Aorta (tissue), 5 donors: ENCODE data around the gene STMN1. TPM values are rescaled to one million over a fixed set of nuclear protein-coding genes. Genes with fewer than 3 reads are reported as not detected.

ENCODE experiments used
- ATAC-seq: fragments of 200-7000 bp; cut with Tn5 transposase; one replicate; pipeline ENCODE4 v1.9.1; 2022; ENCODE audit warnings: moderate library complexity; ENCODE audit not compliant: low FRiP score
- DNase-seq, 2 donors: peaks; one replicate each; pipeline ENCODE4 v3.0.0-alpha.2; 2020
- H3K27ac ChIP-seq, 2 donors: one replicate each; pipeline ENCODE4 v1.5.1; 2013; ENCODE audit warnings: low read length in 2 of 2, mild to moderate bottlenecking in 2 of 2, moderate library complexity in 2 of 2, control low read depth in 1 of 2, inconsistent platforms in 1 of 2, low read depth in 1 of 2
- H3K27me3 ChIP-seq, 2 donors: one replicate each; pipeline ENCODE4 v1.6.1; 2013; ENCODE audit warnings: control low read depth in 1 of 2, low read length in 1 of 2, mild to moderate bottlenecking in 1 of 2, moderate library complexity in 1 of 2; ENCODE audit not compliant: insufficient read depth in 2 of 2, control insufficient read depth in 1 of 2
- H3K36me3 ChIP-seq, 2 donors: one replicate each; pipeline ENCODE4 v1.6.1; 2013; ENCODE audit warnings: control low read depth in 1 of 2, low read length in 1 of 2, mild to moderate bottlenecking in 1 of 2; ENCODE audit not compliant: insufficient read depth in 2 of 2, control insufficient read depth in 1 of 2
- H3K4me1 ChIP-seq, 2 donors: one replicate each; pipeline ENCODE4 v1.6.1; 2013; ENCODE audit warnings: low read length in 2 of 2, control low read depth in 1 of 2, mild to moderate bottlenecking in 1 of 2, moderate library complexity in 1 of 2; ENCODE audit not compliant: insufficient read depth in 2 of 2, control insufficient read depth in 1 of 2
- H3K4me3 ChIP-seq, 2 donors: one replicate each; pipeline ENCODE4 v1.5.1; 2013; ENCODE audit warnings: low read length in 2 of 2, control low read depth in 1 of 2, mild to moderate bottlenecking in 1 of 2
- H3K9me3 ChIP-seq: one replicate; pipeline ENCODE4 v1.6.1; 2013; ENCODE audit warnings: mild to moderate bottlenecking, low read length; ENCODE audit not compliant: control insufficient read depth
- WGBS, 2 donors: extraction: QIAGEN DNeasy Blood & Tissue Kit; methylation state at CpG; one replicate each; pipeline ENCODE4 v1.1.7; 2013; 5-methylcytosine and 5-hydroxymethylcytosine counted together
- intact Hi-C, 2 donors: fragments of 100-400 bp; cut with DNase I; formaldehyde crosslinking; loops; one replicate each; pipeline versions ENCODE4 v1.14.2 to v1.15.0; 2022
- polyA plus RNA-seq, 2 donors: library from polyadenylated mRNA; stranded (reverse); fragments of 200-250 nt; gene quantifications; one replicate each; pipeline ENCODE4 v1.2.3, GENCODE V29; 2013
- total RNA-seq, 2 donors: library from RNA; stranded (reverse); fragmentation: NEBNext Ultra II Directional; extraction: Animal tissue kit (Norgen Biotek cat#: 25700); gene quantifications; one replicate each; pipeline ENCODE4 v1.2.1, GENCODE V29; 2021
- donor health status: healthy with polysubstance abuse.
- donor health status: Bipolar disorder and iron deficiency.
- donor health status: DM: no; HTN: no; CAD: no.
- donor health status: DM: no; HTN: no; CAD: no.
- donor health status: DM: yes; HTN: yes; CAD: no.

The STMN1 gene
- total and polyA plus RNA-seq, 4 donors, result 28.2 to 56.1 (median 36.1) TPM

GRCh38 chr1:25877155-25877554 lies 29.1 kb downstream of the STMN1 start:
- WGBS, 2 donors, result 89 to 97% methylated on average over 2 of the region's 2 CpGs
- H3K27ac ChIP-seq, result no peak overlapping the region
- no peaks in the 10 kb centered on the region for H3K9me3 ChIP-seq
- no peaks in the 10 kb centered on the region for H3K4me1 ChIP-seq
- H3K36me3 ChIP-seq, result no peaks in the 10 kb centered on the region
- DNase-seq (no peak), ATAC-seq (no peak)
- H3K27me3 ChIP-seq, result no peaks in the 10 kb centered on the region
- intact Hi-C loops, result no loop called here
- H3K4me3 ChIP-seq, result no peak overlapping the region

GRCh38 chr1:25876693-25877077 lies 29.5 kb downstream of the STMN1 start:
- intact Hi-C loops, result no loop called here
- H3K27ac ChIP-seq, result no peak overlapping the region
- no peak for ATAC-seq

GRCh38 chr1:25875856-25876692 lies 30.1 kb downstream of the STMN1 start:
- no peaks in the 10 kb centered on the region for H3K4me1 ChIP-seq
- DNase-seq, result peak in 1 of 2 donors; percentile 87

More at GRCh38 chr1:25876693-25877077, 29.5 kb downstream of the STMN1 start:
- DNase-seq, result peak in 1 of 2 donors; percentile 0
- H3K4me1 ChIP-seq, result no peaks in the 10 kb centered on the region
- H3K27me3 ChIP-seq, result no peaks in the 10 kb centered on the region
- no peak overlapping the region for H3K4me3 ChIP-seq
- no peaks in the 10 kb centered on the region for H3K9me3 ChIP-seq
- 88% methylated on average over 2 of the region's 2 CpGs for WGBS, 2 donors
- no peaks in the 10 kb centered on the region for H3K36me3 ChIP-seq

GRCh38 chr1:25875154-25875855 lies 30.9 kb downstream of the STMN1 start, which contains the start of gene PAQR7:
Gene PAQR7 (minus strand): TSS chr1:25875708. CDS start chr1:25863839, 11,869 bp downstream.
- H3K4me1 ChIP-seq, result no peaks in the 10 kb centered on the region

More at GRCh38 chr1:25875856-25876692, 30.1 kb downstream of the STMN1 start:
- Histone ChIP-seq H3K4me3 (peak overlapping the region; percentile 54 to 73), H3K27me3 (no peaks in the 10 kb centered on the region), H3K27ac (peak overlapping the region in 1 of 2 donors; percentile 13), H3K9me3 (no peaks in the 10 kb centered on the region), H3K36me3 (no peaks in the 10 kb centered on the region)
- WGBS, 2 donors, result 22 to 23% methylated on average over 31 to 32 of the region's 32 CpGs
- intact Hi-C loops, result loop anchor here in 1 of 2 donors (1.0 kb wide), 1 partner anchor 16 kb away; no protein-coding TSS in a partner anchor
- ATAC-seq, result peak; percentile 72

GRCh38 chr1:25874635-25875153 lies 31.5 kb downstream of the STMN1 start:
- Histone ChIP-seq H3K27ac (no peak overlapping the region), H3K9me3 (no peaks in the 10 kb centered on the region), H3K36me3 (no peaks in the 10 kb centered on the region), H3K4me3 (peak overlapping the region in 1 of 2 donors; percentile 54), H3K4me1 (no peaks in the 10 kb centered on the region), H3K27me3 (no peaks in the 10 kb centered on the region)
- 24 to 37% methylated on average over 8 of the region's 8 CpGs for WGBS, 2 donors
- intact Hi-C loops, result loop anchor here in 1 of 2 donors (1.0 kb wide), 1 partner anchor 18 kb away; no protein-coding TSS in a partner anchor
- no peak for ATAC-seq
- peak; percentile 27 to 64 for DNase-seq

More at GRCh38 chr1:25875154-25875855, 30.9 kb downstream of the STMN1 start, which contains the start of gene PAQR7:
- Histone ChIP-seq H3K27ac (peak within 1 kb of the TSS in 1 of 2 donors; percentile 13), H3K27me3 (no peaks in the 10 kb centered on the region), H3K36me3 (no peaks in the 10 kb centered on the region), H3K9me3 (no peaks in the 10 kb centered on the region), H3K4me3 (peak within 1 kb of the TSS; percentile 54 to 73)
- ATAC-seq (peak; percentile 92), DNase-seq (peak; percentile 87 to 90)
- 0 to 1% methylated on average over 55 to 75 of the region's 75 CpGs for WGBS, 2 donors
- intact Hi-C loops, result loop anchor here in 1 of 2 donors (1.0 kb wide), 1 partner anchor 17 kb away; no protein-coding TSS in a partner anchor

- H3K27me3 ChIP-seq, result no peaks in the 10 kb centered on the region
- WGBS, 2 donors, result 94 to 96% methylated on average over 3 of the region's 3 CpGs
- no peaks in the 10 kb centered on the region for H3K9me3 ChIP-seq
- intact Hi-C loops, result no loop called here
- no peaks in the 10 kb centered on the region for H3K4me1 ChIP-seq
- H3K4me3 ChIP-seq, result no peak overlapping the region
- ATAC-seq (no peak), DNase-seq (peak in 1 of 2 donors; percentile 11)
- H3K36me3 ChIP-seq, result no peaks in the 10 kb centered on the region
- H3K27ac ChIP-seq, result no peak overlapping the region
Observed at GRCh38 chr1:25874209-25874608, 32.0 kb downstream of the STMN1 start.

- intact Hi-C loops, result no loop called here
- no peaks in the 10 kb centered on the region for H3K9me3 ChIP-seq
- no peaks in the 10 kb centered on the region for H3K27me3 ChIP-seq
- 62 to 67% methylated on average over 3 of the region's 3 CpGs for WGBS, 2 donors
- DNase-seq, result peak in 1 of 2 donors; percentile 27
- H3K4me3 ChIP-seq, result no peak overlapping the region
- H3K36me3 ChIP-seq, result no peaks in the 10 kb centered on the region
- ATAC-seq, result no peak
- H3K27ac ChIP-seq, result no peak overlapping the region
- H3K4me1 ChIP-seq, result no peaks in the 10 kb centered on the region
Observed at GRCh38 chr1:25873120-25873519, 33.1 kb downstream of the STMN1 start.

- H3K4me3 ChIP-seq, result no peak overlapping the region
- H3K36me3 ChIP-seq, result no peaks in the 10 kb centered on the region
- ATAC-seq, result no peak
- no peak overlapping the region for H3K27ac ChIP-seq
- WGBS, 2 donors, result 44 to 51% methylated on average over 2 of the region's 2 CpGs
- no peak for DNase-seq
- H3K9me3 ChIP-seq, result no peaks in the 10 kb centered on the region
- intact Hi-C loops, result no loop called here
- no peaks in the 10 kb centered on the region for H3K27me3 ChIP-seq
- H3K4me1 ChIP-seq, result no peaks in the 10 kb centered on the region
Observed at GRCh38 chr1:25872713-25873112, 33.5 kb downstream of the STMN1 start.
